Activated CD8-positive, alpha-beta memory T cell treated with anti-CD3 and anti-CD28 coated beads for 4 hours (primary cell): ENCODE measurements around the gene SEMA3A.
"Not testable (repeated sequence)": the region's sequence is repeated elsewhere in the genome, so short reads cannot be mapped to it uniquely, and the experiment has no call there.

Experiments used
- DNase-seq, 2 donors: peaks; one replicate each; pipeline ENCODE4 v3.0.0-alpha.2; 2020; ENCODE audit warnings: low read depth in 2 of 2

Gene SEMA3A

GRCh38 chr7:84194484-84195271, at the start of gene SEMA3A:
TSS of gene SEMA3A (minus strand) at chr7:84194789. CDS start at chr7:84194586, 203 bp downstream.
- no peak for DNase-seq

GRCh38 chr7:84243037-84243436, 48.4 kb upstream of the SEMA3A start:
- not testable (repeated sequence) for DNase-seq

- DNase-seq: no peak
Measured at GRCh38 chr7:84238596-84238995, 44.0 kb upstream of the SEMA3A start.

- no peak for DNase-seq
Measured at GRCh38 chr7:84237533-84238173, 43.1 kb upstream of the SEMA3A start.

- DNase-seq: no peak
Measured at GRCh38 chr7:84236398-84236797, 41.8 kb upstream of the SEMA3A start.

- DNase-seq: no peak
Measured at GRCh38 chr7:84232646-84233045, 38.1 kb upstream of the SEMA3A start.

GRCh38 chr7:84231157-84231556, 36.6 kb upstream of the SEMA3A start:
- DNase-seq: no peak

- DNase-seq: no peak
Measured at GRCh38 chr7:84230491-84230890, 35.9 kb upstream of the SEMA3A start.

- DNase-seq: no peak
Measured at GRCh38 chr7:84228526-84228925, 33.9 kb upstream of the SEMA3A start.

- no peak for DNase-seq
Measured at GRCh38 chr7:84226759-84227158, 32.2 kb upstream of the SEMA3A start.

- DNase-seq: no peak
Measured at GRCh38 chr7:84224505-84224904, 29.9 kb upstream of the SEMA3A start.

- no peak for DNase-seq
Measured at GRCh38 chr7:84219310-84219709, 24.7 kb upstream of the SEMA3A start.

GRCh38 chr7:84218681-84219080, 24.1 kb upstream of the SEMA3A start:
- no peak for DNase-seq

GRCh38 chr7:84216472-84216871, 21.9 kb upstream of the SEMA3A start:
- DNase-seq: no peak

- DNase-seq: not testable (repeated sequence)
Measured at GRCh38 chr7:84214757-84215156, 20.2 kb upstream of the SEMA3A start.

- no peak for DNase-seq
Measured at GRCh38 chr7:84210301-84210700, 15.7 kb upstream of the SEMA3A start.

GRCh38 chr7:84209006-84209405, 14.4 kb upstream of the SEMA3A start:
- DNase-seq: no peak

GRCh38 chr7:84207615-84208014, 13.0 kb upstream of the SEMA3A start:
- DNase-seq: no peak

GRCh38 chr7:84207025-84207424, 12.4 kb upstream of the SEMA3A start:
- DNase-seq: no peak

- DNase-seq: no peak
Measured at GRCh38 chr7:84204655-84205054, 10.1 kb upstream of the SEMA3A start.

GRCh38 chr7:84202855-84203254, 8.3 kb upstream of the SEMA3A start:
- no peak for DNase-seq

- no peak for DNase-seq
Measured at GRCh38 chr7:84200859-84201258, 6.3 kb upstream of the SEMA3A start.

GRCh38 chr7:84199216-84199615, 4.6 kb upstream of the SEMA3A start:
- no peak for DNase-seq
